ENCODE results near the gene BMPR1A.
"Not testable (repeated sequence)": the region's sequence is repeated elsewhere in the genome, so short reads cannot be mapped to it uniquely, and the experiment has no call there.

The BMPR1A gene

DNA sequence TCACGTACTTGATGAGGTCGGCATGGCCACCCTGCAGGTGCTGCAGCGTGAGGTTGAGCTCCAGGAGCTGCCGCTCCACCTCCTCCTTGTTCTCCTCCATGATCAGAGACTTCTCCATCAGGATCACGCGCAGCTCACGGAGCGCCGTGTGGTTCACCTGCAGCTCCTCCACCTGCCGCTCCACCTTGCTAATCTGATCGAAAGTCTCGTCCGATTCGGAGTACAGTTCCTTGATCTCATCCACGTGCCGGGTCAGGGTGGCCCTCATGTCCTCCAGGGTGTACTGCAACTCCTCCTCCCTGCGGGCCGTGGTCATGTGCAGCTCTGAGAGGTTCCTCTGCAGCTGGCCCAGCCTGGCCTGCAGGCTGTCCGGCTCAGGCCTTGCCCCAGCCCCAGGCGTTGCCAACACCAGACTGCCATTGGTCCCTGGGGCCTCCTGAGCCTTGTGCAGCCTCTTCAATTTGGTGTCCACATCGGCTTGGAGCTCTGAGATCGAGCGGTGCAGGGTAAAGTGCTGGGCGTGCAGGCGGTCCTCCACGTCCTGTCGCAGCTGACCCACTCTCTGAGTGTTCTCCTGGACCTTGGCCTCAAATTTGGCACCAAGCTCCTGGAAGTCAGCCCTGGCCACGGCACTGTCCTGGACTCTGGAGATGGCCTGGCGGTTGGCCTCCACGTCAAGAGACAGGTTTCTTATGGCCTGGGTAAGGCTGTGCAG is 187.1 kb downstream of the BMPR1A start:
- no peak for DNase-seq

DNA sequence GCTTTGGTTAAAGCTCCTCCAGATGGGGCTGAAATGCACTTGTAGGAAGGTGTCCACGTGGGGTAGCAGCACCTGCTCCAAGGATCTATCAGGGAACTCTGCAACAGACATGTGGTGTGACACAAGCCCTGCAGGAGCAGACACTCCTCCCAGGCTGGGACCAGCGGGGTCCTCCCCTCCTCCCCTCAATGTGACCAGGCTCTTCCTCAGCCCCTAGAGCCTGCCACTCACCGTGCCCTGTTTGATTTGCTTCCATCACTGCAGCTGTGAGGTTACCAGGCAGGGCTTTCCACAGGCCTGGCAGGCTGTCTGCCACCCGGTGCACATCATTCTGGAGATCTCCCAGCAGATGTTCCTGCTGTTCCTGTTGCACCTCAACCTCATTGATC is 187.6 kb downstream of the BMPR1A start:
- no peak for DNase-seq

DNA sequence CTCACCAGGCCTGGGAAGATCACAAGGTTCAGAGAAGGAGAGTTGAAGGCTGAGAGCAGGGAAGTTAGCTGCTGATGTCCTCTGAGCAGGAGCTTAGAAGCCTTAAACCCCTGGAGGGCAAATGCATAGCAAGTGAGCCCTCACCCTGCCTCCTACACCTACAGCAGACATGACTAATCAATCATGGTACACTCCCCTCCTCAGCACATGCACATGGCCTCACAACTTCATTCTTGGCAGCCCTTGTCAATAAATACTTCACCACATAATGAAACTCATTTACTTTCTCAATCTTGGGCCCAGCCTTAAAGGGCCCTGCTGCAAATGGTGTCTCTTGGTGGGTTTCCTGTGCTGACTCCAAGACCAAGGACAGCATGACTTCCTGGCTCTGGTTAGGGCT is 188.1 kb downstream of the BMPR1A start:
- no peak for DNase-seq

DNA sequence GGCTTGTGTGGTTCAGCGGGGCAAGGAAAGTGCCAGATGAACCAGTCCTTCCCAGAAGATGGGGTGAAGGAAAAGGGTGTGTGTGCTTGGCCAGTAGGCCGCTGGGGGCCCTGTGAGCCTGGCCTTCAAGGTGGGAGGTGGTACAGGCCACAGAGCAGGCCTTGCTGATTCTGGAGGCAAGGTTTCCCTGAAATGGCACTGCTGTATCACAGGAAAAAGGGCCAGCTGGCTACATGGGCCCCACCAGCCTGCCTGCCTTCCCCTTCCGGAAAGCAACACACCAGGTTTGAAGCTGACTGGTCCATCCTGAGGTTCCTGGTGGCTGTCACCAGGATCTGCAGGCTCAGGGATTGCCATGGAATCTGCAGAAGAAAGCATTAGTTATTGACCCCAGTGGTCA is 188.5 kb downstream of the BMPR1A start:
- no peak for DNase-seq

DNA sequence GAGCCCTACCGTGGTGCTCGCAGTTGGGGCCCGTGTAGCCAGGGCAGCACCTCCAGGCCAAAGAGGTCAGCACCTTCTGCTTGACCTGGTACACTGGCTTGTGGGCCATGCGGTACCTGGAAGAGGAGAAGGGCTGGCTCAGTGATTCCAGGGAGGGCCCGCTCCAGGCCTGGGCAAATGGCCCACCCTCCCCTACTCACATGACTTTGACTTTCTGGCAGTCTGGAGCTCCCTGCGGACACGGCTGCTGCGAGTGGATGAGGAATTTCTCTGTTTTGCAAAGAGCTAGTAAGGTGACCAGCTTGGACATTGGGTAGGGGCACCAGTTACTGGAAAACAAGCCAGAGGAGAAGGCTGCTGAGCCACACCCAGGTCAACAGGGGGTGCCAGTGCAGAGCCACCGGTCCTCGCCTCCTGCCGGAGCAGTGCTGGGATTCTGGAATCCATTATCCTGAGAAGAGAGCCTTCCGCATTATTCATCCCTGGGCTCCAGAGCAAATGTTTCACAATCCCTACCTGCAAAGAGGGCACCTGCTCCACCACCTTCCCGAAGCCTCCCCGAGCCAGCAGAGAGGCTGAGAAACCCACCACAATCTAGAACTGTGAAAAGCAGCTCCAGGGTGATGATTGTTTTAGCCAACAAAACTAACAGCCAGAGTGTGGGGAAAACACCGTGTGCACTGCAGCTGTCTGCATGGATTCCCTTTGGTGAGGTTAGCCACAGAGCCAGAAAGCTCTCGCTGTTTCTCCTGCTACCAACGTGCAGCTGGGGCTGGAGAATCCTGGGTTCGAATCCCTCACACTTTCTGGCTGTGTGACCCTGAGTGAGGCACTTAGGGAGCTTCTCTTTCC is 189.2 kb downstream of the BMPR1A start:
- no peak for DNase-seq

DNA sequence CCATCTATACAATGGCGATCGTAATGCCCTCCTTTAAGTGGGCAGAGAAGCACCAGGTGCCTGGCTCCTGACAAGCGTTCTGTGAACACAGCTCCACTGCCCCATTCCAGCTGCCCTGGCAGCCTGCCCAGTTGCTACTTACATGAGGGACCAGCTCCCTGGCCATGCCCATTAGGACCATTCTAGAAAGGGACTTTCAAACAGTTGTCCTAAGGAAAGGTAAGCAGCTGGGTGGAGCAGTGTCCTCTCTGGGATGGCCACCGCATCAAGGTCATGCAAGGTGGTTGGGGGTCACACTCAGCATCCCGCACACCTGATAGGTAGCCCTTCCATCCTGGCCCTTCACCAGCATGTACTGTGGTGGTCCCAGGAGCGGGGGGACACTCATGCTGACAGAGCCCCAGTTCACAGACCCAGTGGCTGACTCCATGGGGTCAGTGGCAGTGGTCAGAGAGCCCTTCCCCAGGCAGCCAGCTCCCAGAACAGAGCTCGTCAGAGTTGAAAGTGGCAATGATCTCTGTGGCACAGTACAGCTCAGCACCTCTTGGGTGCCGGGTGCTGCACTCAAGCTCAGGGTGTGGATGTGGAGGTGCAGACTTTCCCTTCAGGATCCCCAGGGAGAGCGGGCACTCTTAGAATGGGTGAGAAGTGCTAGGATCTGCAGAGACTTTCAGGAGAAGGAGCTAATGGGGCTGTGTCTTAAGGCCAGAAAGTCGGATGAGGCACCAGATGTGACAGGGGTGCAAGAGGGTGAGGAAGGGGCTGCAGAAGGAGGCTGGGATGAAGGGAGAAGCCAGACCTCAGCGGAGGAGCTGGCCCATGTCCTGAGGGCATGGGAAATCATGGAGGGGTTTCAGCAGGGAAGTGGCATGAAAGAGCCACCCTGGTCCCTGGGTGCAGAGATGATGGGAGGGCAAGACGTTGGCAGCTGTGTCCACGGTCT is 190.1 kb downstream of the BMPR1A start:
- no peak for DNase-seq

DNA sequence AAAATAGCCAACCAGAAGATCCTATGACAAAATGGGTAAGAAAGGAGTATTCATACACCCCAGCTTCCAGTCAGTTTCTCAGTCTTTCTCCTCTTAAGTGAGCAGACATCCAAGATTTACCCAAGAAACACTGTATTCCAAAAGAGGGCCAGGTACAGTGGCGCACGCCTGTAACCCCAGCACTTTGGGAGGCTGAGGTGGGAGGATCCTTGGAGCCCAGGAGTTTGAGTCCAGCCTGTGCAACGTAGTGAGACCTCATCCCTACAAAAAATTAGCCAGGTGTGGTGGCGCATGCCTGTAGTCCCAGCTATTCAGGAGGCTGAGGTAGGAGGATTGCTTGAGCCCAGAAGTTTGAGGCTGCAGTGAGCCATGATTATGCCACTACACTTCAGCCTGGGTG is 191.4 kb downstream of the BMPR1A start:
- DNase-seq: not testable (repeated sequence)

DNA sequence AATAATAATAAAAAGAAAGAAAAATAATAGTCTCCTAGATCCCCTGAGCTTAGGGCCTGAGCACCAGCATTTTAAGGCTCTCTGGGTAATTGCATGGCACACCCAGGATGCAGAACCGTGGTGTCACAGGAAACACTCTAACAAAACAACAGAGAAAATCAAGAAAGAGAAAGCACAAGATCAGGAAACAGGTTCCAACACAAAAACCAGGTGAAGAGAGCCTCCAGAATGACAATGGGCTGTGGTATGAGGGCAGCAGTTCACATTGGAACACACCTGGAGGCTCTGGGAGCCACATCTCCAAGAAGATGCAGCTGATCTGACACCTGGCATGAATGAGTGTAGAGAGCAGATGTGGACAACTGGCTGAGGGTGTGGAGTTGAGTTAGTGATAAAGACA is 193.9 kb downstream of the BMPR1A start:
- DNase-seq: no peak

DNA sequence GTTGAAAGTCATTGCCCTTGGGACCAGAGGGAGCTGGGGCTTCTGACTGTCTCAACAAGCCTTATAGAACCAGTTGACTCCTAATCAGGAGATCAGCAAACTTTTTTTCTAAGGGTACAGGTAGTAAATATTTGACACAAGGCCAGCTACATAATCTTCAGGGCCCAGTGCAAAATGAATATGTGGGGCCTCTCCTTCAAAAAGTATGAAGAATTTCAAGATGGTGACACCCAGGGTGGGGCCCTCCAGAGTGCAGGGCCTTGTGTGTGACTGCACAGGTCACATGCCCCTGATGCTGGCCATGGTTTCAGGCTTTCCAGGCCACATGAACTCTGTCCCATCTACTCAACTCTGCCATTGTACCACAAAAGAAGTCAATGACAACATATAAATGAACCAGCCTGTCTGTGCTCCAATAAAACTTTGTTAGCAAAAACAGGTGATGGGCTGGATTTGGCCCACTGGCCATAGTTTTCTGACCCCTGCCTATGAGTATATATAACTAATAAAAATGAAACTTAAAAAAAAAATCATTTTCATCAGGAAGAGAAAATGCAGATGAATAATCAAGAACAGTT is 194.9 kb downstream of the BMPR1A start:
- no peak for DNase-seq

DNA sequence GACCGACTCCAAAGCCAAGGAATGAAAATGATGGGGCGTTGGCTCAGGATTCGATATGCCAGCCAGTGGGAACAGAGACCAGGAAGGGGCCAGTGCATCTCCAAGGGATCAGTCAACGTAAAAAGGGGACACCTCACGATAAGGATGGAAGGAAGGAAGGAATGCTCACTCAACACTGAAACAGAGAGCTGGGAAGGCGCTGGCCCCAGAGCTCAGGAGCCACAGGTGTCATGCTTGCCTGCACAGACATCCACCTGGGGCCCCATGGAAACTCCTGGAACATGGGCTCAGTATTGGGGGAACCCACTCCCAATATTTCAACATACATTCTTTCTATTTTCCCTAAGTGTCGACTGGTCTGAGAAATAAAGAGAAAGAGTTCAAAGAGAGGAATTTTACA is 195.7 kb downstream of the BMPR1A start:
- DNase-seq: no peak

DNA sequence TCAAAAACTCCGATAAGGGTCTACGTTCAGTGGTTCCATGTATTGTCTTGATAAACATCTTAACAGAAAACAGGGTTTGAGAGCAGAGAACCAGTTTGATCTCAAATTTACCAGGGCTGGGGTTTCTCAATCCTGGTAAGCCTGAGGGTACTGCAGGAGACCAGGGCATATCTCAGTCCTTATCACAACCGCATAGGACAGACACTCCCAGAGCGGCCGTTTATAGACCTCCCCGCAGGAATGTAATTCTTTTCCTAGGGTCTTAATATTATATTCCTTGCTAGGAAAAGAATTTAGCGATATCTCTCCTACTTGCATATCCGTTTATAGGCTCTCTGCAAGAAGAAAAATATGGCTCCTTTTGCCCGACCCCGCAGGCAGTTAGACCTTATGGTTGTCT is 196.3 kb downstream of the BMPR1A start:
- DNase-seq: not testable (repeated sequence)

DNA sequence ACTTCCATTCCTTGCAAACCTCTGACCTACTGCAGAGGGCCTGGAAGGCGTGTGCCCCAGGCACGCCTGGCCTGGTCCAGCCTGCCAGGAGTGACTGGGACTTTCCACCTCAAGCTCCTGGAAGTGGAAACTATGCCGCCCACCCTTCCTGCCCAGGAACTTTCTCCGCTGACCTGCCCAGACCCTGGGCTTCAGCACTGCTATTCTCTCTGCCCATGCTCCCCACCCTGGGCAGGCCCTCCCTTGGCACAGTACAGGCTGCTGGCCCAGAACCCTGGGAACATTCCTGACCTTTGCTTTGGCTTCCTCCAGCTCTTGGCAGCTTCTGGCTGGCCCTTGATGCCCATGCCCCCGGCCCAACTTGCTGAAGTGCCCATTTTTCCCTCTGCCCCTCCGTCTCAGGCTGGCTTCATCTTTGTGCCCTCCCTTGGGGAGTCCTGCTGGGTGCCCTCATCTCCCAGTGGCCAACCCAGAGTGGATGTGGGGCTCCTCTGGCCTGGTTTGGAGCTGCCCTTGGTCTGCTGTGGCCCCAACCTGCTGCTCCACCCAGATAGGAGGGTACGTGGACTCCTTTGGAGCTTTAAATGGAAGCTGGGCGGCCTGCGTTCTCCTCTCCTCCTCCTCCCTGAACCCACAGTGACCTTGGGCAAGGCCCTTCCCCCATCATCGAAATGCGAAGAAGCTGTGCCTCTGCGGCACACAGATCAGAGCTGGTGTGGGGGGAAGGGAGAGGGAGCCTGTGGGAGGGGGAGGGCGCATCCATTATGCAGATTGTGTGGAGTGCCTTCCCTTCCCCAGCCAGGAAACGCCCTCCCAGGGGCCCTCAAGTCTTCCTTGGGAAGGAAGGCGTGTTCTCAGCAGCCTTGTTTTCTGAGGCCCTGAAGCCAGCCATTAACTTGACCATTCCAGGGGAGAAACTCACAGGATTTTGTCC is 197.6 kb downstream of the BMPR1A start:
- DNase-seq: no peak

DNA sequence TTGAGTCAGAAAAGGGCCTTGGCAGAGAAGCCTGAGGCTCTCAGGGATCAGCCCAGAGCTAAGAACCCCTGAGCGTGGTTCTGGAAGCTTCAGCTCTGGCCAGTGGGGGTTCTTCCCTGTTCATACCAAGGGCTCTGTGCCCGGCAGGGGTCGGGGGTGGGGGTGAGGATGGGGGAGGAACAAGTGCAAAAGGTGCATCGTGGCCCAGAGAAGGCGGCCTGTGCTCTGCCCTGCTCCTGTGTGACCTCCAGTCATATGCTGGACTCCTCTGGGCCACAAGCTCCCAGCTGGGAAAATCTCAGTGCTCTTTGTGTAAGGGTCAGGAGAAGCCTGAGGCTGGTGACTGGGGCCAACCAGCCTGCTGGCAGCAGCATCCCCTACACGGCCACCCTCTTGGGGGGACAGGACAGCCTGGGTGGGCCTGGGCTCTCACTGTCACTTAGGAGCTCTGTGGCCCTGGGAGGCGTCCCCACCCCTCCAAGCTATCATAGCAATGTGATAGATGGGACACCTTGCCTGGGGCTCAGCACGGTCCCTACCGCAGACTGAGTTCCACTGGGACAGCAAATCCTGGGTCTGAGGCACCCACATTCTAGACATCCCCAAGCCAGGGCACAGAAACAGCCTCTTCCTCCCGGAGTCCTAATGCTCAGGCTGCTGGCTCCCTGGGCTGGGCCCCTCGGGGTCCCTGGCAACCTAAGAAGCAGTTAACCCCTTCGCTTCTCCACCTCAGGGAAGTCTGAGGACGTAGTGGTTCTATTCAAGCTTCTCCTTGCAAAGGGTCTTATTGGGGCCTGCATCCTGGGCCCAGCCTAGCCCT is 198.5 kb downstream of the BMPR1A start:
- no peak for DNase-seq

DNA sequence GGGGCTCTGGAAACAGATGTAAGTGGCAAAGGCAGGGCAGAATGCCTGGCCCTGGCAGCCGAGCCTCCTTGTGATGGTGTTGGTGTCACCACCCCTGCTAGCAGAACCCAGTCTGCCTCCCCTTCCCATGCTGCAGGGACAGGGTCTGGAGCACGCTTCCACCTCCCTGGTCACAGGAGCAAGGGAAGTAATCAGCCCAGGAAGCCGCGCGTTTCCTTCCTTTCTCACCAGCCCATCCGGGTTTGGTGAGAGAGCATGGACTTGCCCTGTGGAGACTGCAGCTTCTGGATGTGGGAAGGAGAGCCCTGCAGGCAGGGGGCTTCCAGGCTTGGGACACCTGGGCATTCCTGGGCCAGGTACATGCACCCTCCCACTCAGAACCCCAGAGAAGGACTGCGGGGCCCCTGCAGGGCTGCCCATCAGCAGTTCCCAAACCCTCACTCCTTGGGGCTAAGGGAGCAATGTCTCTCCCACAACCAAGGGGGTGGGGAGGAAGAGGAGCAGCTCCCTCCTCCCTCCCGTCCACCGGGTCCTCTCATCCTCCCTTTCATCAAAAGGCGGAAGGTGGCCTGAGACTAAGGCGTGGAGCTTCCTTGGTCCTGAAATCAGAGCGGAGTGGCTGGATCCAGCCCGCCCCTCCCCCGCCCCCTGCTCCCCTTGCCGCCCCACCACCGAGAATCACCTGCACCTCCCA is 199.2 kb downstream of the BMPR1A start:
- no peak for DNase-seq

DNA sequence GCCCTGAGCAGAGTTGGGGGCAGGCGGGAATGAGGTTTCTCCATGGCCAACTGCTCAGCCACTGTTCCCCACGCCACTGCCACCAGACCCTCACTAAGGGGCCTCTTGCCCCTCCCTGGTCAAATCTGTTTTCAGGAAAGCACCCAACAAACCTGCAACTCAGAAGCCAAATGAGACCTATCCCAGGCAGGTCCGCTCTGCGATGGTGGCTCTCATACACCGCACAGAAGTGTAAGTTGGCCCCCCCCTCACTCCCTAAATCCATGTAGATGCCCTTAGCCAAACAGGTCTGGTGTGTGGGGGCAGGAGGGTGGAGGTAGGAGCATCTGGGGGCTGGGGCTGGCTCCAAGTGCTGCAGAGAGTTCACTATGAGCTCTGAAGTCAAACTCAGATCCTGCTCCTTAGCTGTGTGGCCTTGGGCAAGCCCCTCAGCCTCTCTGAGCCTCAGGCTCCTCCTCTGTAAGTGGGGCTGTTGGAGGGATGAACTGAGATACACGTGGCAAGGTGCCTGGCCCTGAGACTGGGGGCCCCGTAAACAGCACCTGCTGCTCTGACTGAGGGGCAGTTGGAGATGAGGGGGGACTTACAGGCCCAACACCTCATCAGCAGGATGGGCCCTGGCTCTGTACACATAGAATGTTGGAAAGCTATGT is 199.9 kb downstream of the BMPR1A start:
- DNase-seq: no peak

DNA sequence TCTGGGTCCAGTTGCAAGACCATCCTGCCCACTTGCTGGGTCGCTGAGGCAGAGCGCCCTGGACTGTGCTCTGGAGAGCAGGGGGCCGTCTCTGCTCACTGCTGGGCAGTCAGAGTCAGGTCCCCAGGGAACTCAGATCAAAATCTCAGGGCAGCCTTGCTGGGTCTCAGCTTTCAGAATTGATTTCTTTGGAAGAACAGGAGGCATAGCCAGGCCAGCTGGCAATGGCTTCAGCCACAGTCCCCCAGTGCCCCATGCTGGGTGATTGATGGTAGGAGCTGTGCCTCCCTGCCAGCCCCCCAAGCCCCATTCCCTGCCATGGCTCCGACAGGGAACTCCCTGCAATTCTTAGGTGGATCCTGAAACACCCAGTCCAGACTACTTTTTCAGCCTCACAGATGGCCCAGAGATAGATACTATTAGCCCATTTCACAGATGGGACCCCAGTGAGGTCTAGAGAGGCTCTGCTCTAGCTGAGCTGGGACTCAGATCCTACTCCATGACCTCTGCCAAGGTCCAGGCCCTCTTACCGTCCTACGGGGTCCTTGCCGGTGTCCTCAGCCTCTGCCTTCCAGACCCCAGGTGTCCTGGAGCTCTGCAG is 200.5 kb downstream of the BMPR1A start:
- DNase-seq: no peak

DNA sequence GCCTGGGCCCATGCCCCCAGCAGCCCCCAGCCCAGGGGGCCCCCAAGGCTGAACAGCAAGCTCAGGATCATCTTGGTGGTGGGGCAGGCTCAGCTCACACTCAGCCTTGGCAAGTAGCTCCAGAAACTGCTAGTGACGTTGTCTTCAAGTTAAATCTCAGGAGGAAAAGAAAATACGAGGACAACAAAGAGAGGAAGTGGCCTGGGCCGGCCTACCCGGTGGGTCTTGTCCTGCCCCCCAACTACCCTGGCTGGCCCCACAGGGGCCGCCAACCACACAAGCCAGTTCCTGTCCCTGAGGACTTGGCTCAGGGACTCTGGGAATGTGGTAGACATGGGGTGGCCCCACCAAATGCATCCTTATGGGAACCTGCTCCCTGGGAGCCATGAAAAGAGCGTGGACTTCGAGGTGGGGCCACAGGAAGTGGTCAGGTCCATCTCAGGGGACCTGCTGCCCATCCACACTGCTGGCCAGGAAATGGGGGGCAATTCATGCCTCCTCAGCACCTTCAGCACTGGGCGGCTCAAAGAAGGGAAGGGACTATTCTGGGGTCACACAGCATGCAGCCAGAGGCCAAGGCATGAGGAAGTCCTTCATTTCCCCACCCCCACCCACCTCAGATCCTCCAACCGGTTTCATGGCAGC is 201.2 kb downstream of the BMPR1A start, which contains the start of gene MMRN2:
TSS of gene MMRN2 (minus strand) at position 145 of the 645 bp plus-strand sequence. CDS start at position 71, 74 bp downstream.
- no peak for DNase-seq

DNA sequence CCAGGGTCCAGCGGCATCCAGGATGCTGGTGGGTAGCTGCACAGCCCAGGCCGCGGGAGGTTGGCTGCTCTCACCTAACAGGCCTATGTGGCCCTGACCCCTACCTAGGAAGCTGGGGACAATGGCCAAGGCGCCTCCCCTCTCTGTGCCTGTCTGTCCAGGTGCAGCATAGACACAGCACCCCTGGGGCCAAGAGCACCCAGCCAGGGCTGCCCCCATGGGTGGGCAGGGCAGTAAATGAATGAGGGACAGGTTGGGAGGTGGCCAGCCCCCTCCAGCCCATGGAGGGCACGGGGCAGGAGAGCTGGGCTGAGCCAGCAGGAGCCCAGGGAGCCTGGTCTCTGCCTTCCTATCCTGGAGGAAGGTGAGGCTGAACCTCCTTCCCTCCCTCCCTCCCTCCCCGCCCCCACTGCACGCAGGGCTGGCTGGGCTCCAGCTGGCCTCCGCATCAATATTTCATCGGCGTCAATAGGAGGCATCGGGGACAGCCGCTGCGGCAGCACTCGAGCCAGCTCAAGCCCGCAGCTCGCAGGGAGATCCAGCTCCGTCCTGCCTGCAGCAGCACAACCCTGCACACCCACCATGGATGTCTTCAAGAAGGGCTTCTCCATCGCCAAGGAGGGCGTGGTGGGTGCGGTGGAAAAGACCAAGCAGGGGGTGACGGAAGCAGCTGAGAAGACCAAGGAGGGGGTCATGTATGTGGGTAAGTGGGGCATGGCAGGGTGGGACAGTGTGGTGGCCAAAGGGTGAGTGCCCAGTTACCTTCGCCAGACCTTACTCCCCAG is 201.9 kb downstream of the BMPR1A start, which contains the start of gene SNCG:
TSS of gene SNCG (plus strand) at position 484 of the 785 bp plus-strand sequence. CDS start at position 583, 99 bp downstream.
- DNase-seq: no peak
